Measurements from ENCODE around the gene MED25.

DNA sequence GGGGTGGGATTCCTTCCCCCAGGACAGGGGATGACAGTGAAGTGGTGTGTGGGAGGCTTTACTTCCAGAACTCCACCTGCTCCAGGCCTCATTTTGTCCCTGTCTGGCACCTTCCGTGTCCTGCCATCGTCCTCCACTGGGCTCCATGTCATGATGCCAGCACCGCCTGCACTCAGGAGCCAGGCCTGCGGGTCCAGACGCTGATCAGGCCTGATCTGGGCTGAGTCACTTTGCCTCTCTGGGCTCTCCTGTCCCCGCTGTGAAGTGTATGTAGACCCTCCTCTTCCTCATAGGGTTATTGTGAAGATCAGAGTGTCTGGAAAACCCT lies 14.6 kb upstream of the MED25 start:
- TF ChIP-seq, protein P1, sequence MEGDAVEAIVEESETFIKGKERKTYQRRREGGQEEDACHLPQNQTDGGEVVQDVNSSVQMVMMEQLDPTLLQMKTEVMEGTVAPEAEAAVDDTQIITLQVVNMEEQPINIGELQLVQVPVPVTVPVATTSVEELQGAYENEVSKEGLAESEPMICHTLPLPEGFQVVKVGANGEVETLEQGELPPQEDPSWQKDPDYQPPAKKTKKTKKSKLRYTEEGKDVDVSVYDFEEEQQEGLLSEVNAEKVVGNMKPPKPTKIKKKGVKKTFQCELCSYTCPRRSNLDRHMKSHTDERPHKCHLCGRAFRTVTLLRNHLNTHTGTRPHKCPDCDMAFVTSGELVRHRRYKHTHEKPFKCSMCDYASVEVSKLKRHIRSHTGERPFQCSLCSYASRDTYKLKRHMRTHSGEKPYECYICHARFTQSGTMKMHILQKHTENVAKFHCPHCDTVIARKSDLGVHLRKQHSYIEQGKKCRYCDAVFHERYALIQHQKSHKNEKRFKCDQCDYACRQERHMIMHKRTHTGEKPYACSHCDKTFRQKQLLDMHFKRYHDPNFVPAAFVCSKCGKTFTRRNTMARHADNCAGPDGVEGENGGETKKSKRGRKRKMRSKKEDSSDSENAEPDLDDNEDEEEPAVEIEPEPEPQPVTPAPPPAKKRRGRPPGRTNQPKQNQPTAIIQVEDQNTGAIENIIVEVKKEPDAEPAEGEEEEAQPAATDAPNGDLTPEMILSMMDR (IDR thresholded peaks at IDR 0.05): no peak
- TF ChIP-seq POLR2A (IDR thresholded peaks at IDR 0.05): no peak

Data from vagina (tissue), 2 donors.